ENCODE results near the gene PANK4.

PANK4 gene

DNA sequence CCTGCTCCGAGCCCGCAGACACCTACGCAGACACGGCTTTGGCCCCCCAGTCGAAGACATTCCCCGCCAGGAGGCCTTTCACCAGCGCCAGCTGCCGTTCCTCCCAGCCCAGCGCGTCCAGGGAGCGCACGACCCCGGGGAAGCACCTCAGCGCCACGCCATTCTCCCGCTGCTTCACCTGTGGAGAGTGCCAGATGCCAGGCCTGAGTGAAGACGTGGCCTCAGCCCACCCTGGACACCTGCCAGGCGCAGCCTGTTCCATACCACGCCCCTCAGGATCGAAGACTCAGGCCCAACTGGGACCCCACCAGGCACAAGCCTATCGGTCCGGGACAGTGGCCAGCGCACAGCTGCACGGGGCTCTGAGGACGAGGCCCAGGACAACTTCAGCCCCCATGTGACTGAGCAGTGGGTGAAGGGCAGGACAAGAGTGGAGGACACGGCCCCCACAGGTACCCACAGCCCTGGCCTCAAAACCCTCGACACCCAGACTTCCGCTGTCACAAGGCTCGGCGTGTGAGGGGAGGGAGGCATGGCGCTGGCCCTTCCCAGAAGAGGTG is 13.5 kb downstream of the PANK4 start:
- no peak for DNase-seq (ENCODE audit: low read depth in 2 of 2)

DNA sequence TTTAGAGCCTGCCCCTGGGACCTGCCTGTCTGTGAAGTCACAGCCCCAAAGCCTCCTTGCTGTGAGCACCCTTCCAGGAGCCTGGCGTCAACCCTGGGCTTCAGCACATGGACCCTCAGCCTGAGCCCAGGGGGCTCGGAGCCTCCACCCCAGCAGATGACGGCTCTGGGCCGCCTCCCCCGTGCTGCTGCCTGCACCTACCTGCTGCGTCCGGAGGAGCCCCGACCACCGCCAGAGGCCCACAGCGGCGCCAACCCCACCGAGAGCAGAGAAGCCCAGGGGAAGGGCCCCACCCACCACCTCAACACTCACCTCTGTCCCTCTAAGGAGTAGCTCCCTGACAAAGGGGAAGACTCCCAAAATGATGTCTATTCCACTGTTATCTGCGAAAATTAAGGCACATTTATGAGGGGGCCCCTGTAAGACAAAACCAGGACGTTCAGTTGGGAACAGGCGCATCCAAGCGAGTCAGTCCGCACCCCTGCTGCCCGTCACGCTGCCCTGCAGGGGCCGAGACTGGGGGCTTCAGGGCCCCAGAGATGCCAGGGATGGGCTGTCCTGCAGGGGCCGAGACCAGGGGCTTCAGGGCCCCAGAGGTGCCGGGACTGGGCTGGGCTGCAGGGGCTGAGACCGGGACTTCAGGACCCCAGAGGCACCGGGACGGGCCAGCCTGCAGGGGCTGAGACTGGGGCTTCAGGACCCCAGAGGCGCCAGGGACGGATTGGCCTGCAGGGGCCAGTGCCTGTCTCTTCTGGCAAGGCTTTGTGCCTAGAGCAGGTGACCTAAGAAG is 15.8 kb downstream of the PANK4 start:
- DNase-seq (ENCODE audit: low read depth in 2 of 2) = no peak

GRCh38 chr1:2509589-2509988 is 16.8 kb downstream of the PANK4 start:
- DNase-seq (ENCODE audit: low read depth in 2 of 2) = no peak

- no peak for DNase-seq (ENCODE audit: low read depth in 2 of 2)
These were observed 17.6 kb downstream of the PANK4 start for GRCh38 chr1:2508751-2509150.

GRCh38 chr1:2508180-2508579 is 18.2 kb downstream of the PANK4 start:
- no peak for DNase-seq (ENCODE audit: low read depth in 2 of 2)

- no peak for DNase-seq (ENCODE audit: low read depth in 2 of 2)
These were observed 18.6 kb downstream of the PANK4 start for GRCh38 chr1:2507744-2508155.

- DNase-seq (ENCODE audit: low read depth in 2 of 2) = no peak
These were observed 19.4 kb downstream of the PANK4 start for GRCh38 chr1:2506901-2507565.

- no peak for DNase-seq (ENCODE audit: low read depth in 2 of 2)
These were observed 20.2 kb downstream of the PANK4 start for GRCh38 chr1:2506007-2506860.

GRCh38 chr1:2505461-2505994 is 20.9 kb downstream of the PANK4 start:
- no peak for DNase-seq (ENCODE audit: low read depth in 2 of 2)

DNA sequence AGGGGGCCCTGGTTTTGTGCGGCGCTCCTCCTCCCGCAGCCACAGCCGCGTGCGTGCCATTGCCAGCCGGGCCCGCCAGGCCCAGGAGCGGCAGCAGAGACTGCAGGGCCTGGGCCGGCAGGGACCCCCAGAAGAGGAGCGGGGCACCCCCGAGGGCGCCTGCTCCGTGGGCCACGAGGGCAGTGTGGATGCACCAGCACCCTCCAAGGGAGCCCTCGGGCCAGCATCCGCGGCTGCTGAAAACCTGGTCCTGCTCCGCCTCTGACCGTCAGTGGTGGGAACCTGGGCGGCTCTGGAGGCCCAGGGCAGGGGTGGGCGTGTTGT is 21.5 kb downstream of the PANK4 start:
- DNase-seq (ENCODE audit: low read depth in 2 of 2) = no peak

- DNase-seq (ENCODE audit: low read depth in 2 of 2) = no peak
These were observed 22.0 kb downstream of the PANK4 start for GRCh38 chr1:2504225-2504948.

DNA sequence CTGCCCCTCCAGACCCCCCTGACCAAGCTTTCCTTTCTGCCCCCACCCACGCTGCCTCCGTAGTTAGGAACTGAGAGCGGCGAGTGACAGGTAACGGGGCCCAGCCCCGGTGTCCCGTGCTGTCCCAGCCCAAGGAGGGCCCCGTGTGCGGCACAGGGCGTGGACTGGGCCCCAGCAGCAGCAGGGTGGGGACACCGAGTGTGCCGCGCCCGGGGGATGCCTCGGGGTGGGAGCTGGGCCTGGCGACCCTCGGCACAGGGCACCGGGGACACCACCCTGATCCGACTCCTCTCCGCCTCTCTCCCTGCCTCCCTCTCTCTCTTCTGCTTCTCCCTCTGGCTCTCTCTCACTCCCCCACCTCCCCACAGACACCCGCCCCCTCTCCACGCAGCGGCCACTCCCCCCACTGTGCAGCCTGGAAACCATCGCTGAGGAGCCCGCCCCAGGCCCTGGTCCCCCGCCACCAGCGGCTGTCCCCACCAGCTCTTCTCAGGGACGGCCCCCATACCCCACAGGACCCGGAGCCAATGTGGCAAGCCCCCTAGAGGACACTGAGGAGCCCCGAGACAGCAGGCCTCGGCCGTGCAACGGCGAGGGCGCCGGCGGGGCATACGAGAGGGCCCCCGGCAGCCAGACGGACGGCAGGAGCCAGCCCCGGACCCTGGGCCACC is 22.7 kb downstream of the PANK4 start:
- no peak for DNase-seq (ENCODE audit: low read depth in 2 of 2)

DNA sequence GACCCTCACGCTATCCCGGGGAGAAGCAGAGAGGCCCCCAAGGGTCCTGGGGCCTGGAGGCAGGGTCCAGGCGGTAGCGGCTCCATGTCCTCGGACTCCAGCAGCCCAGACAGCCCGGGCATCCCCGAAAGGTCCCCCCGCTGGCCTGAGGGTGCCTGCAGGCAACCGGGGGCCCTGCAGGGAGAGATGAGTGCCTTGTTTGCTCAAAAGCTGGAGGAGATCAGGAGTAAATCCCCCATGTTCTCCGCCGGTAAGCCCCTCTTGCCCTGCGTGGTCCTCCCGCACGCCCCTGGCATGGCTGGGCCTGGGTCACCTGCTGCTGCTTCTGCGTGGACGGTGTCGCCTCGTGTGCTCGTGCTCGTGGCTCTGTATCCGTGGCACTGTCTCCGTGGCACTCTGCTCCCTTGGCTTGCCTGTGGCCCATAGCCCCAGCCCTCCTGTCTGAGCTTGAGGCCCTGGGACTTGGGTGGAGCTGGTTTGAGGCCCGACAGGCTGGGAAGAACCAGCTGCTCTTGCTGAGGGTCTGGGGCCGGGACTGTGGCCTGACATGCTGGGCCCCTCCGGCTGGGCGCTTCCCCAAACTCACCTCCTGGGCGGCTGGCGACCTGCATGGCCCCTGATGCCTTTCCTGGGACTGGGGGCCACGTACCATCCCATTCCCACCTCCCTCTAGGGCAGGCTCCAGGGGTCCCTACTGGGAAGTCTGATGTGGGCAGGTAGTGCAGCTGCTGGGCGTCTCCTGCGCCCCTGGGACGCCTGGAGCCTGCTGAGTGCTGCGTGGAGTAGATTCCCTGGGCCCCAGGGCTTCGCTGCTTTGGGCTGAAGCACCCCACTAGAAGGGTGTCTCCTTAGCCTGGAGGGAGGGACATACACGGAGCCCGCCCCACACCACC is 23.5 kb downstream of the PANK4 start:
- no peak for DNase-seq (ENCODE audit: low read depth in 2 of 2)

GRCh38 chr1:2502210-2502609 is 24.2 kb downstream of the PANK4 start:
- DNase-seq (ENCODE audit: low read depth in 2 of 2) = no peak

DNA sequence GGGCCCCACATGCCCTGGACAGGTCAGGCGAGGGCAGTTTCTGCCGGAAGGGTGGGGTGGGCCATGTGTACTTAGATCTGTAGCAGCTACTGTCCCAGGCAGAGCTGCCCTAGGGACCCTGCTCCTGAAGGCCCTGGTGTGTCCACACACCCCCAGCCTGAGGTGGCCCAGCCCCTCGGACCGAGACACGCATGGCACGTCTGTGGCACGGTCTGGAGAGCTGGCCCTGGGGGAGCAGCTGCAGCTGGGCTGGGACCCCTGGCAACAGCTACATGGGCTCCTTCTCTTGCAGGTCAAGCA is 24.6 kb downstream of the PANK4 start:
- no peak for DNase-seq (ENCODE audit: low read depth in 2 of 2)

GRCh38 chr1:2501041-2501819 is 25.2 kb downstream of the PANK4 start:
- DNase-seq (ENCODE audit: low read depth in 2 of 2) = no peak

DNA sequence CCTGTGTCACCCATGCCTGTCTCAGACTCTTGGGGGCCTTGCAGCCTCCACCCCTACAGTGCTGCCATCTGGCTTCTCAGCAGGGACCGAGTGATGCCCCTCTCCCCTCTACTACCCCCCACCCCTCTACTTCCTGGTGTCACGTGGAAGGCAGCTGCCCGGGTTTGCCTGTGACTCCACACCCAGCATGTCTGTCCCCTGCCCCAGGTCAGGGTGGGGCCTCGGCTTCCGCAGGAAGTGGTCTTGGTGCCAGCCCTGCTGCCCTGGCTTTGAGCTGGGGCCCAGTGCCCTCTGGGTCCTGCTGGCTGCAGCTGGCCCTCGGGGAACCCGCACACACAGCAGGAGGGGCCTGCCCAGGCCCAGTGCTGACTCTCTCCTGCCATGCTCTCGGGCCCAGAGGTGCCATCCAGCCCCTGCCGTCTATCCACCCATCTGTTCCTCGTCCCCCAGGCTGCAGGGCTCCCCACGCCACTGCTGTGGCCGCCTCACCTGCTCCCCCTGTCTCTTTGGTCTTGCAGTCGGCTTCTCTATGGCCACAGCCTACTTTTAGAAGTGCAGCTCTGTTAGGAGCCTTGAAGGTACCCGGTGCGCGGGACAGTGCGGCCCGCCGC is 26.3 kb downstream of the PANK4 start:
- DNase-seq (ENCODE audit: low read depth in 2 of 2) = no peak

DNA sequence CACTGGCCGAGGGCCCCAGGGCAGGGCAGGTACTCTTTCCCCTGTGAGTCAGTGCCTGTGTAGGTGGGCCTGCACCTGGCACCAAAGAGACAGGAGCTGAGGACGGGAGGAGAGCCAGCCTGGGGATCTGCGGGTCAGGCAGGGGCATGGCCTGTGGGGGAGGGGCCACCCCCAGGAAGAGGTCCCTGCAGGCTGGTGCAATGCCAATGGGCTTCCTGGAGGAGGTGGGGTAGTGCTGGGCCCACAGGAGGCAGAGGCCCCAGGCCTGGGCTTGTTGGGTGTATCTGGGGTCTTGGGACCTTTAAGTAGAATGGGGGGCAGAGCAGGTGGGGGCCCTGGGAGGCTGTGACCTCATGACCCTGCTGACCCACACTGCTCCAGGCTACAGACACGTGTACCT is 27.1 kb downstream of the PANK4 start:
- DNase-seq (ENCODE audit: low read depth in 2 of 2) = no peak

DNA sequence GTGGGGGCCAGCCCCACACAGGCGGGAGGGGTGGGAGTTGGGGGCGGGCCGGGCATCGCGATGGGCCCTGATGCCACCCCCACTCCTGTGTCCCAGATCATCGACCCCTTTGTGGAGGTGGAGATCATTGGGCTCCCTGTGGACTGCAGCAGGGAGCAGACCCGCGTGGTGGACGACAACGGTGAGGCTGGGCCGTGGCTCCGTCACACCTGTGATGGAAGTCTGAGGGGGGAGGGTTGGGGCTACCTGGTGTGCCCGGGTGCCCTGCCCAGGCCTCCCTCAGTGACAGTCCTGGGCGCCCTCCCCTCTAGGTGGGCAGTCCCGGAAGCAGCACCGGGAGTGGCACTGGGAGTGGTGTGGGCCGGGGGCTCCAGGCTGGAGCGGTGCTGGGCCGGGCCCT is 27.7 kb downstream of the PANK4 start:
- no peak for DNase-seq (ENCODE audit: low read depth in 2 of 2)
